Muscle of back (tissue), 11 donors: Measurements from ENCODE around the gene ANKLE2. TPM values are rescaled to one million over a fixed set of nuclear protein-coding genes. Genes with fewer than 3 reads are reported as not detected.
A peak's percentile ranks its signal among the peaks of the same experiment; 100 is the strongest.

ENCODE experiments used
- DNase-seq, 3 donors: peaks; one replicate each; pipeline versions ENCODE4 v3.0.0 to v3.0.0-alpha.2; 2013
- polyA plus RNA-seq, 10 donors: library from polyadenylated mRNA; unstranded; fragments of 120-200 nt; gene quantifications; one replicate each; pipeline ENCODE4 v1.2.1, GENCODE V29; 2013; ENCODE audit not compliant: insufficient read length in 10 of 10

ANKLE2 gene
- polyA plus RNA-seq, 10 donors, result 31.9 to 58.8 (median 42.7) TPM

DNA sequence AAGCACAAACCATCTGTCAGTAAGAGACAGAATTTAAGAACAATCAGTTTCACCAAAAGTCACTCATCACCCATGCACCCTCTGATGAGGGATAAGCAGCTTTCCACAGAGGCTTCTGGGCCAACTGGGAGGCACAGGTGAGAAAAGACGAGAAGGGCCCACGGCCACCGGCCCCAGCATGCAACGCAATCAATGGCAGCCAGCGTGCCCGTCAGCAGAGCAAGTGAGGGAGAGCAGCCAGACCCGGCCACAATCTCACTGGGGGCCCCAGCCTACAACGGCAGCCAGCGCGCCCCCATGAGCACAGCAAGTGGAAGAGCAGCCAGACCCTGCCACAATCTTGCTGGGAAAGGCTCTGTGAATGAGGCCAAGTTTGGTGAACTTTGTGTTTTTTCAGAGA lies 13.3 kb downstream of the ANKLE2 start:
- DNase-seq, result no peak

DNA sequence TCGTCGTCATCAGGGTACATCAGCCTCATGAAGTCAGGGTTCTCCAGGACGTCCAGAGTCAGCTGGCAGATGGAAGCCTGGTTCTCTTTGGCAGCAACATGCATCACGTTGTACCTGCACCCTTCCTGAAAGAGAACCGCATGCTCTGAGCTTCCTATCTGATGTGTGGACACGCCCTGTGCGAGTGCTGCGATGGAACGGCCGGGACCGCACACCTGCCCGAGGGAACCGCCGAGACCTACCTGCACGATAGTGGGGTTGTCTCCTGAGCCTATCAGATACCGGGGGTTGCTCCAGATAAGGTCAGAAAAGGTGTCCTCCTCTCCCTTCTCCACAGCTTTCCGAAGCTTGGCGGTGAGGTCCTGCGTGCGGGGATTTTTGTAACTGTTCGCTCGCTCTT lies 13.7 kb downstream of the ANKLE2 start:
- no peak for DNase-seq

DNA sequence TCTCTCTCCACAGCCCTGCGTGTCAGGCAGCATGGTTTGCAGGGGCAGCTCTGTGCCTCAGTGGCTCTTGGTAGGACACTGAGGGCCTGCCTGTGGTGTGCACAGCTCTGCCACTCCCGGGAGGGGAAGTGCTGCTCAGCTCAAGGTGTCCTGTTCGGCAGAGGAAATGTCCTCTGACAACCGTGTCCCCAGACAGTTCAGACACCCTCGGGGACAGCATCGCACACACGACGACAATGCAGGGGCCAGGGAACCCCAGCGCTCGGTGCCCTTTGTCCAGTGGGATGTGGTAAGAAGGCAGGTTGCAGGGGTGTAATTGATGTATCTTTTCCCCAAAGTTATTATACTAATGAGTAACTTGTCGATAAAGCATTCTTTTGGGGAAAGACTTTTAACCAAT lies 14.2 kb downstream of the ANKLE2 start:
- DNase-seq, result no peak

DNA sequence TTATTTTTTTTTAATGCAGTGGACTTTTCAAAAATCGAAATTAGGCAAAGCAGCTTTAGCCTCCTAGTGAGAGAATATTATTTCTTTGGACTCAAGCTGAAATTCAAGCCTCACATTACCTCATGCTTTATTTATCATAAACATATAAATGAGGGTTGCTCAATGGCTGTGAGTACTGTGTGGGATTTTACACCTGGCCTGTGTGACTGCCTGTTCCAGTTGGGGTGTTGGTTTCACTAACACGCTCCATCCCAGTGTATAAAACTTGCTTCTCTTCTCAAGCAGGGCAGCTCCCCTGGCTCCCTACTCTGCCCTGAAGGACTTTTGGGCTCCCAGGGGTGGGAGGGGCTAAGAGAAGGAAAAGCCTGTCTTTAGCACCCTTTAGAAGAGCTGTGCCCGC lies 15.0 kb downstream of the ANKLE2 start:
- DNase-seq, result no peak

DNA sequence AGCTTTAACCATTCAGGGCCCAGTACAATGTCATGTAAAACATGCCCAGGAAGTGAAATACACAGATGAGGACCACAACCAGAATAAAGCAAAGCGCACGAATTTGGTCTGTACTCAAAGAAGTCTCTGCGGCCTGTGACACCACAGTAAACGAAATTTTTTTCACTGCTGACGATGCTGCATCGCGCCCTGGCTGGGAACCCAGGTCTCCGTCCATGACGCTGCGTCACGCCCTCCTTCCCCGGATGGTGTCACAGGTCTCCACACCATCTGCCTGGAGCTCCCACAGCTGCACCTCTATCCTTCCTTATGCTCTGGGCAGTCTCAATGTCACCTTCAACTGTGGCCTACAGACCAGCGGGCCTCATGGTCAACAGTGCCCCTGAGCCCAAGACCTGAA lies 17.8 kb downstream of the ANKLE2 start:
- DNase-seq, result no peak

DNA sequence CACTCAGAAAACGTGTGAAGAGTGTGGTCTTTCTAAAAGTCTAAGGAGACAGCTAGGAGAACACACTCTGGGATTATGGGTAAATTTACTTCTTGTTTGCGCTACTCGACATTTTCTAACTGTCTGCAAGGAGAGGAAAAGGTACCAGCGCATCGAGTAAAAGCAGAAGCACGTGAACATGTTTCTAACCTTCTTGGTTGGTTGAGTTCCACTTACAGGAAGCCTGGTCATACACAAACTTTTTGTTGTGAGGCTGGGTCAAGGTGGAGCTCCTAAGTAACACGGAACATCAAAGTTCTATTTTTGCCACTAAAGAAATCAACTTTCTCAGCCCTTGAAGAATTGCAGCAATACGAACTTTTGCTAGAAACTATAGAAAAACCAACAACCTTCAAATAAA lies 20.0 kb downstream of the ANKLE2 start:
- DNase-seq, result no peak

DNA sequence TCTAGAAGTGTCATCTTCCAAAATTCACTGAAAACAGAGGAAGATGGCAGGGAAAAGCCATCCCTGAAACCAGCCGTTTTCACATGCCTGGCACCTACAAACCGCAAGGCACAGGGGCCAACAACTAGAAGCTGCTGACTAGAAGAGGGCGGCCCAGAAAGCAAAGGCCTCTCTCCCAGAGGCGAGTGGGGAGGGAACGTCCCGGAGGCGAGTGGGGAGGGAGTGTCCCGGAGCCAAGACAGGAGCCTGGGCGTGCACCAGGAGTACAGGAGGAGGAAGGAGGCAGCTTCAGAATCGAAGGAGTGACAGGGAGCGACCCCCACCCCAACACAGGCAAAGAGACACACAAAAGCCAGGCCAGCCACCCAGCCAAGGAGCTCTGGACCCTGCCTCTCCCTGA lies 21.0 kb downstream of the ANKLE2 start:
- DNase-seq, result no peak

DNA sequence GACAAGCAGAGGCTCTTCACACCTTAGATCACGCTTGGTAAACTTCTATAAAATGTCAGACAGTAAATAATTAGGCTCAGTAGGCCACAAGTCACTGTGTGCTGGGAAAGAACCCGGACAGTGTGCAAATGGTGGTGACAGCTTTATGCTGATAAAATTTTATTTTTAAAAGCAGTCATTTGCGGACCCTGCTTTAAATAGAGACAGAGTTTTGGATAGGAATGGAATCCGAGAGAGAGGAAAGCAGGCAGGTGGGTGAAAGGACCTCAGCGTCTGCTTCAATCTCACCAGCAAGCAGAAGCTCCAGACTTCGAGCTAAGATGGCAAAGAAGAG lies 21.4 kb downstream of the ANKLE2 start:
- no peak for DNase-seq

DNA sequence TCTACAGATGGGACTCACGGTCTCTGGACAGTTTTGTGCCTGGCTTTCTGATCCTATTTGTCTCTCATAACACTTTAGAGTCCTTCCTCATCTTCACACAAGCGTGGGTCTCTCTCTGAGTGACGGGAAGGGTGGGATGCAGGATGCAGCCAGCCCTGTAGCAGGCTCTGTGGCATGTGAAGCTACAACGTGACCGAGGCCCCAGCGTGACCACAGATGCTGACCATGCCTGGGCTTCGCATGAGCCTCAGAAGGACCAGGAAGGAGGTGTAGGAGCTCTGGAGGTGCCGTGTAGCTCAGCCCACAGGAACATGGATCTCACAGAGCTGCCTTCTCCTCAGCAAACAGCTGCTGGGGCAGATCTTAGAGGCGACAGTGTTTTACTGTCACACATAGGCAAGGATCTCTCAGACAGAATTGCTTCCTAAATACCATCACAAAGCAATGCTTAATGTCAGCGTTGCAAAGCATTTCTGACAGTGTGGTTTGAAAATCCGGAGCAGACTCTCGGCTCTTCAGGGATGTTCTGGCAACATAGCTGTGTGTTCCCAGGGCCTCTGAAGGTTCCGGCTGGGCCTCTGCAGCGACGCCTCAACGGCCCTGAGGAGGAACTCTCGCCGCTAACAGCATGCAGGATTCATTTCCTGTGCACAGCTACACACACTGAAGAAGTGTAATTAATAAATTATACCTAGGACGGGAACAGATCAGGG lies 21.9 kb downstream of the ANKLE2 start:
- DNase-seq, result no peak

DNA sequence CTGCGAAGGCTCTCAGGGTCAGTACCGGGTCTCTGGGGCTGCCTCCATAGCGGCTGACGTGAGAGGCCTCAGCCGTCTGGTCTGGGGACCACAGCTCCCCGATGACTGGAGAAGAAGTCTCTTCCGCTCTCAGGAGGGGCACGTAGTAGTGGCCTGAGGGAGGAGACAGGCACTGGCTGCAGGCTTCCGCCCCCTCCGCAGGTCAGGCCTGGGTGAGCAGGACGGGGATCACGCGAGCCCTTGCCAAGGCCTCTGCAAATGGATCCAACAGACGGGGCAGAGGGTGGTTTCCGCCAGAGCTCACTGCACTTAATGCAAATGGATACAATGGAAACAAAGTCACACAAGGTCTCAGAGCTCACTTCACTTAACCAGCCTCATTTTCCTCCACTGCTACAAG lies 24.7 kb downstream of the ANKLE2 start:
- DNase-seq, result no peak

DNA sequence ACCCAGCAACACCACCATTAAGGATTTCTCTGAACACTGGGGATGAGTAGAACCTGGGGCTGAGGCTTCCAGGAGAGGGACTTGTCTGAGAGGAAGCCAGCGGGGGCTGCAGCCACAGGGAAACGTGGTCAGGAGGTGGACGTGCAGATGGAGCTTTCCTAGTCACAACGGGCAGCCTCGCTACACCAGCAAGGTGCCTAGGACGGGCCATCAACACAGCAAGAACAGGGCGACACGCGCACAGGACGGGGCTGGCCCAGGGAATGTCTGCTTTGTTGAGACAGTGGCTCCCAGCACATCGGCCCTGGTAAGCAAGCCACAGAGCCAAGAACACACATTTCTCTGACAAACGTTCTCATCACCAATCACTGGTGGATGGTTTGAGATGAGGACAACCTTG lies 25.3 kb downstream of the ANKLE2 start:
- DNase-seq, result no peak

DNA sequence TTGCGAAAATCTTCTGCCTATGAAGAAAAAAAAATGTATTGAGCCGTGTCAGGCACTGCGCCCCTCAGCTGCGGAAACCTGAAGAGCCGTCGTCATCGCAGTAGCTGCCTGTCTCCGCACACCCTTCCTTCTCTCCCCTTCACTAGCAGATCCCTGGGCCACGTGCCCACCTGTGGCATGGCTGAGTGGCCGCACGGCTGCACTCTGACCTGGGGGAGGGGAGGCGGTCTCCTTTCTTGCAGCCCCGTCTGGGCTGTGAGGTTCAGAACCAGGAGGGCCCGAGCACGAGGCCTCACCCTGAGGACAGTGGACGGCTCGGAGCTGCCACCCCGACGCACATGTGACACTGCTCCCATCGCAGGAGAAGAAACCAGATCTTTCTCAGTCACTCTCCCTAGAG lies 26.1 kb downstream of the ANKLE2 start:
- no peak for DNase-seq

DNA sequence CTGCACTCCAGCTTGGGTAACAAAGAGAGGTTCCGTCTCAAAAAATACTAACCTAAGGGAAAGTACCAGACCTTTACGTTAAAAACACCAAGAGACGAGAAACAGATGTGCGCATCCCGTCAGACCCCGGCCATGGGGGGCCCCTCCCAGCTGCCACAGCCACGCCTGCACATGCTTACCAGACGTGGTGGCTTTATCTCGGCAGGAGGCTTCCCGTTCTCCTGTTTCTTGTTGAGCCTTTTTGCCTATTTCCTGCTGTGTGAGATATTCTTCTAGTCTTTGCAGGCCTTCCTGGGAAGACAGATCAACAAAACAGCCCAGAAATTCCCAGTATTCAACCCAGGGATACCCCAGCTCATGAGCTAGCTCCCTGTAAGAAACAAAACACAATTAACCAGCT lies 27.4 kb downstream of the ANKLE2 start:
- no peak for DNase-seq

DNA sequence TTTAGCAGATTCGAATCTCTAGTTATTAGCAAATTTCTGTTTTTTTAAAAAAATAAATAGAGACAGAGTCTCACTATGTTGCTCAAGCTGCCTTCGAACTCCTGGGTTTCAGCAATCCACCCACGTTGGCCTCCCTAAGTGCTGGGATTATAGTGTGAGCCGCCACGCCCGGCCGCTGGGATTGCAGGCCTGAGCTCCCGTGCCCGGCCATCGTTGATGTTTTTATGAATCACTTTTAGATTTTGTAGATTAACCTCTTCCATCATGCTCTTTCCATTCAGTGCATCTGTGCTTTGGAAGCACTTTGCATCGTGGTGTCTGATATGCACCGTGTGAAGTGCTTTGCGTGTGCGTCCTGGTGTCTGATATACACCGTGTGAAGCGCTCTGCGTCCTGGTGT lies 30.1 kb downstream of the ANKLE2 start:
- no peak for DNase-seq

DNA sequence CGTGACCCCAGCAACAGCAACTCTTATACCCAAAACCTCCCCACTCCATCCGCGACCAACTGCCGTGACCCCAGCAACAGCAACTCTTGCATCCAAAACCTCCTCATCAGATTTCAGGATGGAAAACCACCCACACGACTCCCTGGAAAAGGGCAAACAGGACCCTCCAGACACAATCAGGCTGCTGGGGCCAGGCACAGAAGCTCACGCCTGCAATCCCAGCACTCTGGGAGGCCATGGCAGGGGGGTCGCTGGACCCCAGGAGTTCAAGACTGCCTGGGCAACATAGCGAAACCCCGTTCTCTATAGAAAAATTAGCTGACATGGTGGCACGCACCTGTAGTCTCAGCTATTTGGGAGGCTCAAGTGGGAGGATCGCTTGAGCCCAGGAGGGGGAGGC lies 31.3 kb downstream of the ANKLE2 start:
- no peak for DNase-seq

DNA sequence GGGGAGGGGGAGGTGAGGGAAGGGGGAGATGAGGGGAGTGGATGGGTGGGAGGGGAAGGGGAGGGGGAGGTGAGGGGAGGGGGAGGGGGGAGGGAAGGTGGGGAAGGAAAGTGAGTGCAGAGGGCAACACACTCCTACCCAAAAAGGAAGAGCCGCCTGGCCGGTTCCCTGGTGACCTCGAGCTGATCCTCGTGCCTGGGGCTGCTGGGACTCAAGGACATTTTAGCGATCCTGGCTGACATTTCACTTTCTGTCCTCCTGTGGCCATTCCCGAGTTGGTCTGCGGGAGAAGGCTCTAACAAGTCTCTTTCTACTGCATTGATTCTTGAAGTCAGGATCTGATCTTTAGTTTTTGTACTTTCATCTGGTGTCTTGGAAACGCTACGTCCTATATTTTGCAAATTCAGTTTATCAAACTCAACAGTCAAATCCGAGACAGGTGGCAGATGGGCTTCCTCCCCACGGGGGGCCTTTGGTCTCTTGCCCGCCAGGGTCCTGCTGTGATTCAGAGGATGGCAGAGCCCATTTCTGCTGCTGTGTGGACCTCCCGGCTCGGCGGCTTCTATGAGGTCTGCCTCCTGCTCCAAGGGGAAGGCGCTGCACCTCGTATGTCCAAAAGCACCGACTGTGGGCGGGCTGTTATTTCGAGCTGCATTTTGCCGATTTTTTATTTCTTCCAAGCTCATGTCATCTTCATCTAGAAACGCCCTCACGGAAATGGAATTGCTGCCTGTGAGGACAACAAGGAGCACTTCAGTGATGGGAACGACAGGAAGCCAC lies 31.9 kb downstream of the ANKLE2 start:
- DNase-seq, result no peak

DNA sequence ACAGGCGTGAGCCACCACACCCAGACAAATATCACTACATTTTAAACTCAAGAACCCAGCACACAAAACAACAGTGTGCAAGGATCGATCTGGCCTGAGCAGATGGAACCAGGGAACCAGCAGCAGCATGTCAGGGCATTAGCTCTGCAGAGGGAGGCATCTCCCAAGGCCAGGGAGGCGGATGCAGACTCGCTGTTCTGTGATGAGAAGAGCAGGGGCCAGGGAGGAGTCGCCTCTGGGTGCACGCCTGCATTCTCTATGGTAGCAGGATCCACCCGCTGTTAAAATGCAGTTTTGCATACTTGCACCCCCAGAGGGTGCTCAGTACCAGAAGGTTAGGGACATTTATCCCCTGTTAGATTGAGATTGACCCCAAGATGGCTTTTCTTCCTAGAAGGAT lies 33.1 kb downstream of the ANKLE2 start:
- DNase-seq, result no peak

DNA sequence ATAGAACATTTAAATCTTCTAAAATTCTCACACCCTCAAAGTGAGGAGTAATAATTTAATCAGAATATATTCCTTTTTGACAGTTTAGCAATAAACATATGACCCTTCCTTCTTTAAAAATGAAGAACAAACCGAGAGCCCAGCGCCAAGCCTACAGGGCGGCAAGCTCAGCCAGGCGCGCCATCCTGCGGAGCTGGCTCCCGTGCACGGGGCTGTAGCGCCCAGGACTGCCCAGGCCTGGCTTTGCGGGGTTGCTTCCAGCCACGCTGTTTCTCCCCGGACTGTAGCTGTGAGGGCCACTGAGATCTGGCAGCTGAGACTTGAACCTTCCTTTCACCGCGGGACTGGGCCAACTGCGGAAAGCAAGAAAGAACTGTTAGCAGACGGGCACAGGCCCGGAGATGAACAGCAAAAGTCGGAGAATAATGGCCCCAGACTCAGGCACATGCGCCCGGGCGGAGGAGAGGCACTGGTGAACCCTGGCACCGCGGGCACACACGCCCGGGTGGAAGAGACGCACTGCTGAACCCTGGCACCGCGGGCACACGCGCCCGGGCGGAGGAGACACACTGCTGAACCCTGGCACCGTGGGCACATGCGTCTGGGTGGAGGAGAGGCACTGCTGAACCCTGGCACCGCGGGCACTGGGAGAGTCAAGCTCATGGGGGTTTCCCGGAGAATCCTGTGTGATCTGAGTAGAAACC lies 34.4 kb downstream of the ANKLE2 start:
- DNase-seq, result no peak

DNA sequence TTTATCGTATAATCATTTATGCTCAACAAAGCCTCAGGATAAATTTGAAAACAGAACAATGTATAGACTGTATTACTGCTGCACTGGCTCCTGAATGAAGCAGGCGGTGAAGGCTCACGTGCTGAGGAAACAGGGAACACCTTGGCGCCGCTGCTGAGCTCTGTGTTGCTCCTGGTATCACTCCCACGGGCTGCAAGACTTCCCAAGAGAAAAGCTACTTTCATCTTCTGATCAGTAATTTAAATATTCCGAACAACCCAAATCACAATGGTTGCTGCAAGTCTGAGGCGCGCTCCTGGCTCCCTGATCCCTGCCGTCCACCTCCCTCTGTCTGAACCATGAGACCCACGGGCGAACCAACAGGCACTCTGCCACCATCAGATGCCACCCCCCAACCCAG lies 35.2 kb downstream of the ANKLE2 start:
- no peak for DNase-seq

DNA sequence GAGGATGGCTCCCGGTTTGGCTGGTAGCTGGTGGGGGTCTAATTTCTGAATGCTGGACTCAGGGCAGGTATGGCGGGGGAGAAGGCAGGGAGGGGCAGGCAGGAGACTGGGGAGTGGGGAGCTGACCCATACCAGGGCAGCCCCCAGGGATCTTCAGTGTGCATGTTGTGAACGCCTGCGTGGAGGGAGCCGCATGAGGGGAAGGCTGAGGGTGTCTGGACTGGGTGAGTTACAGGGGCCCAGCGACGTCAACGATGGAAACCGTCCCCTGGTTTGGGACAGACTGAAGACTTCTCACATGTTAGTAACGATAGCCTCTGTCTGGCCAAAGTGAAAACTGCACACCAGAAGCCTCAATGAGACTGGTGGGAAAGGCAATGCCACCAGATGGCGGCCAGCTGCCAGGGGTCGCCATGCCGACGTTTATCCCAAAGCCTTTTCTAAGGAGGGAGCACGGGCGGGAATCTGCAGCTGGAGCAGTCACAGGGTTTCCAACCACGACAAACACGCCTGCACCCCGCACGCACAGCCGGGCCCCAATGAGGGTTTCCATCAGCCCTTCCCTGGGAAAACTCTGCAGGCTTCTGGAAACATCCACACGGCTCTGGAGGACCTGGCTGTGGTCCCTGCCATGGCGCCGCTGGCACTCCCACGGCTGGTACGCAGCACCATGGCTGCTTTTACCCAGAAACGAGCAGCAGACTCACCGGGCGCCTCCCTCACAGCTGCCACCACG lies 37.0 kb downstream of the ANKLE2 start:
- peak; percentile 18 to 62 (median 18) for DNase-seq

DNA sequence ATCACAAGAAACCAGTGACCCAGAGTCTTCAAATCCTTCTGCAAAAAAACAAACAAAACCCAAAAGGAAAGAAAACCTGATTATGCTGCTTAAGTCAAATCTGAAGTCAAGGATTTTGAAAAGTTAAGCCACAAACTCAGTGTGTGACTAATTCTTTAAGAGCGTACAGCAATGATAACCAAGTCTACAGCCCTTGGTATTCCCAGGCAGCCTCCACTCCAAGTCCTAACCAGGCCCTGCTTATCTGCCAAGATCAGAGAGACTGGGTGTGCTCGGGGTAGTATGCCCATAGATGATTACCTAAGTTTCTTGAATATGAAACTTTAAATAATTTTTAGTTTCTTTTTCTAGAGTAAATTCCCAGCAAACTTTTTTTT lies 37.9 kb downstream of the ANKLE2 start:
- no peak for DNase-seq

DNA sequence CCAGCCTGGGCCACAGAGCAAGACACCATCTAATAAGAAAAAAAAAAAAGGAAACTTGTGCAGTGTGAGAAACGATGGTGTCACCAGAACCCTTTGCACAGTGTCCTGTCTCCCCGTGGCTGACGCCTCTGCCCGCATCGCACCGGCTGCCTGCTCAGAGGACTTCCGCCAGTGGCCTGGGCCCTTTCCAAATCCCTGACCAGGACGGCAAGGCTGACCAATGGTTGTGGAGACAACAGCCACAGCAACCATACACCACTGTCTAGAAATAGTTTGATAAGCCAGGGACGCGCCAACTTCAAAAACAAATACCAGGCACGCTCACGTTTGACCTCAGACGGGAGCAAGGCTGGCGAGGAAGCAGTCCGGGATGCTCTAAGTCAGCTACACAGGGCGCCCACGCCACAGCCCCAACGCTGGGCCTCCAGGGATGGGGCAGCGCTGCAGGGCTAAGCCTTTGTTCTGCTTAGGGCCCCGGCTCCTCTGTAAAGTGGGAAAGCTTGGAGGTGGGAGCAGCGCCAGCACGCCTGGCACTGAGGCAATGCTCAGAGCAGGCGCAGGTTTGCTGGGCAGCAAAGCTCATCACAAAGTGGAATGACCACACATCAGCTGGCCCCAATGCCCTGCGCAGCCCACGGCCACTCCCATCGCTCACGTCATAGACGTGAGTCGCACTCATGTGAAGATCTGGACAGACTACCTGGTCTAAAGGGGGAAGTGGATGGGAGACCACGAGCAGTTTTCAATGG lies 38.4 kb downstream of the ANKLE2 start:
- DNase-seq, result no peak
